Vagina (tissue), 2 donors: ENCODE data around the gene ACSF2. TPM values are rescaled to one million over a fixed set of nuclear protein-coding genes. Genes with fewer than 3 reads are reported as not detected.
A peak's percentile ranks its signal among the peaks of the same experiment; 100 is the strongest.

ENCODE experiments used
- DNase-seq, 2 donors: peaks; one replicate each; pipeline ENCODE4 v3.0.0-alpha.2; 2017; ENCODE audit errors: extremely low spot score in 2 of 2
- H3K27ac ChIP-seq: fragments of 200-600 bp; sonication (generic); one replicate; pipeline ENCODE4 v1.5.1; 2019
- H3K27me3 ChIP-seq: fragments of 200-600 bp; sonication (generic); one replicate; pipeline ENCODE4 v1.5.1; 2019
- H3K36me3 ChIP-seq, 2 donors: fragments of 200-600 bp; sonication (generic); one replicate each; pipeline ENCODE4 v1.5.1; 2017 to 2019
- H3K4me1 ChIP-seq: fragments of 200-600 bp; sonication (generic); one replicate; pipeline ENCODE4 v1.5.1; 2019
- H3K4me3 ChIP-seq, 2 donors: fragments of 200-600 bp; sonication (generic); 1 replicate in 1 of 2; 2 replicates in 1 of 2; pipeline ENCODE4 v1.5.1; 2016 to 2019
- H3K9me3 ChIP-seq: fragments of 200-600 bp; sonication (generic); one replicate; pipeline ENCODE4 v1.5.1; 2019
- CTCF ChIP-seq, 3 experiments: fragments of 450-650 bp in 2 of 3; fragments of 200-600 bp in 1 of 3; sonication (generic) in 1 of 3; IDR thresholded peaks; one replicate each; pipeline ENCODE4 v1.5.1; 2017 to 2019; ENCODE audit warnings: antibody characterized with exemption in 3 of 3, mild to moderate bottlenecking in 2 of 3, moderate library complexity in 2 of 3
- POLR2A ChIP-seq, 2 donors: fragments of 450-650 bp; IDR thresholded peaks; one replicate each; pipeline ENCODE4 v1.6.1; 2017; ENCODE audit warnings: antibody characterized with exemption in 2 of 2, mild to moderate bottlenecking in 2 of 2, moderate library complexity in 2 of 2
- POLR2AphosphoS5 ChIP-seq, 2 donors: sonication (generic); formaldehyde crosslinking; IDR thresholded peaks; one replicate each; pipeline ENCODE4 v1.9.0; 2017; ENCODE audit warnings: antibody characterized with exemption in 2 of 2, mild to moderate bottlenecking in 2 of 2, low read depth in 1 of 2; ENCODE audit not compliant: insufficient read depth in 1 of 2
- intact Hi-C: fragments of 100-400 bp; cut with DNase I; formaldehyde crosslinking; loops from one replicate; pipeline ENCODE4 v1.15.1; 2023
- total RNA-seq: library from RNA; depleted of rRNA; stranded (reverse); fragments of >200 nt; gene quantifications from one replicate; pipeline ENCODE4 v1.2.3, GENCODE V29; 2016

The ACSF2 gene
- total RNA-seq, 1 donor from 2014 or later, result 56.0 TPM

GRCh38 chr17:50508573-50509460, 82.8 kb downstream of the ACSF2 start:
- intact Hi-C loops, result no loop called here
- H3K27ac ChIP-seq, result peak overlapping the region; percentile 96
- no peaks in the 10 kb centered on the region for H3K36me3 ChIP-seq
- peak overlapping the region; percentile 64 to 82 for H3K4me3 ChIP-seq
- peak in 1 of 2 donors; percentile 66 for TF ChIP-seq POLR2AphosphoS5 (IDR thresholded peaks at IDR 0.05; ENCODE audit: insufficient read depth in 1 of 2, low read depth in 1 of 2)
- TF ChIP-seq POLR2A (IDR thresholded peaks at IDR 0.05), result no peak
- H3K27me3 ChIP-seq, result no peaks in the 10 kb centered on the region
- peaks cover 20% of the 10 kb centered on the region for H3K4me1 ChIP-seq
- DNase-seq, result no peak
- no peaks in the 10 kb centered on the region for H3K9me3 ChIP-seq

- no peak overlapping the region for H3K27ac ChIP-seq
- TF ChIP-seq POLR2A (IDR thresholded peaks at IDR 0.05), result no peak
- TF ChIP-seq POLR2AphosphoS5 (IDR thresholded peaks at IDR 0.05; ENCODE audit: insufficient read depth in 1 of 2, low read depth in 1 of 2), result no peak
- no peak for TF ChIP-seq CTCF (IDR thresholded peaks at IDR 0.05)
These were observed 85.0 kb downstream of the ACSF2 start for GRCh38 chr17:50511058-50511457.

GRCh38 chr17:50513495-50513894, 87.5 kb downstream of the ACSF2 start:
- Histone ChIP-seq H3K9me3 (no peaks in the 10 kb centered on the region), H3K4me3 (no peak overlapping the region), H3K4me1 (peaks cover 21% of the 10 kb centered on the region), H3K27ac (no peak overlapping the region), H3K36me3 (no peaks in the 10 kb centered on the region), H3K27me3 (no peaks in the 10 kb centered on the region)
- intact Hi-C loops, result no loop called here
- TF ChIP-seq POLR2A (IDR thresholded peaks at IDR 0.05) (no peak), POLR2AphosphoS5 (IDR thresholded peaks at IDR 0.05; ENCODE audit: insufficient read depth in 1 of 2, low read depth in 1 of 2) (no peak), CTCF (IDR thresholded peaks at IDR 0.05) (no peak)
- no peak for DNase-seq

More at GRCh38 chr17:50511058-50511457, 85.0 kb downstream of the ACSF2 start:
- DNase-seq, result no peak
- H3K27me3 ChIP-seq, result no peaks in the 10 kb centered on the region
- H3K9me3 ChIP-seq, result no peaks in the 10 kb centered on the region
- H3K4me1 ChIP-seq, result peaks cover 28% of the 10 kb centered on the region
- no peaks in the 10 kb centered on the region for H3K36me3 ChIP-seq
- intact Hi-C loops, result no loop called here
- H3K4me3 ChIP-seq, result no peak overlapping the region

GRCh38 chr17:50514388-50514787, 88.4 kb downstream of the ACSF2 start:
- intact Hi-C loops, result no loop called here
- Histone ChIP-seq H3K4me1 (peaks cover 12% of the 10 kb centered on the region), H3K4me3 (no peak overlapping the region), H3K27me3 (no peaks in the 10 kb centered on the region), H3K27ac (no peak overlapping the region), H3K9me3 (no peaks in the 10 kb centered on the region), H3K36me3 (no peaks in the 10 kb centered on the region)
- TF ChIP-seq POLR2A (IDR thresholded peaks at IDR 0.05) (no peak), CTCF (IDR thresholded peaks at IDR 0.05) (no peak), POLR2AphosphoS5 (IDR thresholded peaks at IDR 0.05; ENCODE audit: insufficient read depth in 1 of 2, low read depth in 1 of 2) (no peak)
- no peak for DNase-seq

- H3K27ac ChIP-seq, result no peak overlapping the region
- DNase-seq, result no peak
These were observed 89.1 kb downstream of the ACSF2 start for GRCh38 chr17:50514936-50515702.

More at GRCh38 chr17:50514936-50515702, 89.1 kb downstream of the ACSF2 start:
- H3K9me3 ChIP-seq, result no peaks in the 10 kb centered on the region
- intact Hi-C loops, result no loop called here
- peaks cover 8% of the 10 kb centered on the region for H3K4me1 ChIP-seq
- H3K36me3 ChIP-seq, result no peaks in the 10 kb centered on the region
- TF ChIP-seq POLR2A (IDR thresholded peaks at IDR 0.05), result no peak
- no peak for TF ChIP-seq CTCF (IDR thresholded peaks at IDR 0.05)
- TF ChIP-seq POLR2AphosphoS5 (IDR thresholded peaks at IDR 0.05; ENCODE audit: insufficient read depth in 1 of 2, low read depth in 1 of 2), result no peak
- H3K27me3 ChIP-seq, result no peaks in the 10 kb centered on the region
- no peak overlapping the region for H3K4me3 ChIP-seq
